ENCODE results near the gene CROCC2. TPM values are rescaled to one million over a fixed set of nuclear protein-coding genes. Genes with fewer than 3 reads are reported as not detected.

Gene CROCC2
- total RNA-seq, 4 donors from 2014 or later = 0.07 TPM; not detected in 3

- Histone ChIP-seq H3K27ac (no peak overlapping the region), H3K9me3 (no peaks in the 10 kb centered on the region), H3K4me3 (no peak overlapping the region), H3K4me1 (peaks cover 1 to 6% of the 10 kb centered on the region in 2 donors), H3K36me3 (no peaks in the 10 kb centered on the region), H3K27me3 (peaks cover 0 to 3% (median 0%) of the 10 kb centered on the region in 3 donors)
- in situ Hi-C loops (cut with MboI; ENCODE audit: low sequenced_read_pairs in 4 of 4) (no loop called here), intact Hi-C loops (cut with DNase I; ENCODE audit: low total_unique reads) (no loop called here)
- no peak for DNase-seq
- TF ChIP-seq POLR2A (IDR thresholded peaks at IDR 0.05) (no peak), CTCF (IDR thresholded peaks at IDR 0.05 in 4 of 5, conservative IDR thresholded peaks at IDR 0.05 in 1 of 5) (no peak)
- ATAC-seq = no peak
Measured at GRCh38 chr2:240909216-240909974, 3.3 kb downstream of the CROCC2 start.

- intact Hi-C loops (cut with DNase I; ENCODE audit: low total_unique reads) = loop anchor here (5.0 to 10.0 kb wide), 3 partner anchors 81 to 236 kb away; partner anchors contain the start of genes MTERF4 and PASK
- H3K36me3 ChIP-seq = no peaks in the 10 kb centered on the region
- no peaks in the 10 kb centered on the region for H3K9me3 ChIP-seq
- ATAC-seq (no peak), DNase-seq (no peak)
- peaks cover 5 to 13% (median 12%) of the 10 kb centered on the region in 3 donors for H3K27me3 ChIP-seq
- H3K4me1 ChIP-seq = peaks cover 3 to 6% of the 10 kb centered on the region in 2 donors
- H3K4me3 ChIP-seq = no peak overlapping the region
- in situ Hi-C loops (cut with MboI; ENCODE audit: low sequenced_read_pairs in 4 of 4) = no loop called here
- no peak for TF ChIP-seq CTCF (IDR thresholded peaks at IDR 0.05 in 4 of 5, conservative IDR thresholded peaks at IDR 0.05 in 1 of 5)
- no peak for TF ChIP-seq POLR2A (IDR thresholded peaks at IDR 0.05)
- H3K27ac ChIP-seq = no peak overlapping the region
Measured at GRCh38 chr2:240911641-240912265, 5.6 kb downstream of the CROCC2 start.

GRCh38 chr2:240912878-240913809 is 7.0 kb downstream of the CROCC2 start:
- H3K4me1 ChIP-seq = peaks cover 3 to 6% of the 10 kb centered on the region in 2 donors
- H3K27me3 ChIP-seq = peaks cover 5 to 13% (median 8%) of the 10 kb centered on the region in 3 donors
- intact Hi-C loops (cut with DNase I; ENCODE audit: low total_unique reads) = loop anchor here (5.0 to 10.0 kb wide), 3 partner anchors 79 to 234 kb away; partner anchors contain the start of genes MTERF4 and PASK

More at GRCh38 chr2:240912878-240913809, 7.0 kb downstream of the CROCC2 start:
- DNase-seq = no peak
- Histone ChIP-seq H3K4me3 (no peak overlapping the region), H3K36me3 (no peaks in the 10 kb centered on the region), H3K27ac (no peak overlapping the region), H3K9me3 (no peaks in the 10 kb centered on the region)
- no peak for ATAC-seq
- in situ Hi-C loops (cut with MboI; ENCODE audit: low sequenced_read_pairs in 4 of 4) = no loop called here
- TF ChIP-seq POLR2A (IDR thresholded peaks at IDR 0.05) (no peak), CTCF (IDR thresholded peaks at IDR 0.05 in 4 of 5, conservative IDR thresholded peaks at IDR 0.05 in 1 of 5) (no peak)
